ENCODE data around the gene BAG2. TPM values are rescaled to one million over a fixed set of nuclear protein-coding genes. Genes with fewer than 3 reads are reported as not detected.

BAG2 gene
- 10 to 100 TPM in 1 of 2 experiments, 1 to 10 TPM in 1; 9.6 to 10.3 TPM for total RNA-seq

DNA sequence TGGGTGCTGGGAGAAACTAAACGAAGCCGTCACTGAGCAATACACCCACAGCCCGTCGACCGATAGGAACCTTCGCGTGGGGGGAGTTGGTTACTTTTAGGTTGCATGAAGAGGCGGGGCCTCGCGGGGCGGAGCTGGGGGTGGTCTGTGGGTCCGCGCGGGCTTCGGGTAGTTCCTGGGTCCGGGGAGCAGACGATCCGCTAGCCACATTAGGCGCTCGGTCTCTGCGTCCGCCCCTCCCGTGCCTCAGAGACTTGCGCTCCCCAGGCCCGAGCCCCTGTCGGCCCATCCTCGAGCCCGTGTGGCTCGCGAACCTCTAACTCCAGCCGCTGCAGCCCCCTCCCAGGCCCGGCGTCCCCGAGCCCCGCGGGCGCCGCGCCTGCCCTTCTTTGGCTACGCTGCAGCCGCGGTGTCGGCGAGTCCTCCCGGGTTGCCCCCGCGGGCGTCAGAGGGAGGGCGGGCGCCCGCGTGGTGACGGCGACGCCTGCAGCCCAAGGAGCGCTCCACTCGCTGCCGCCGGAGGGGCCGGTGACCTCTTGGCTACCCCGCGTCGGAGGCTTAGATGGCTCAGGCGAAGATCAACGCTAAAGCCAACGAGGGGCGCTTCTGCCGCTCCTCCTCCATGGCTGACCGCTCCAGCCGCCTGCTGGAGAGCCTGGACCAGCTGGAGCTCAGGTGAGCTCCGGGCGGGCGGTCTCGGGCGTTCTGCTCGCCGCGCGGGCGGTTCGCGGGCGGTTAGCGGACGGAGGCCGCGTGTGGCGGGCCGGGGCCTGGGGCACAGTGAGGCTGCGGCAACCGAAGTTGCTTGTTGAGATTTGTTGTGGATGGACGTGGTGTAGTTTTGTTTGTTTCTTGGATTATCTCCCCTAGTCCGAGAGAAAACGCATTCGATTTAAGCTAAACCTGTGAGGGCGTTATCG, at the start of gene BAG2:
TSS of gene BAG2 (plus strand) at position 191 of the 920 bp plus-strand sequence. CDS start at position 563, 372 bp downstream.
- Mint-ChIP-seq H3K27ac (peak within 1 kb of the TSS; percentile 94), H3K4me3 (peak within 1 kb of the TSS; percentile 86), H3K27me3 (no peaks in the 10 kb centered on the region), H3K9me3 (ENCODE audit: low read depth) (no peaks in the 10 kb centered on the region), H3K4me1 (peaks cover 46% of the 10 kb centered on the region), H3K36me3 (peaks cover 20% of the 10 kb centered on the region)
- DNase-seq (peak; percentile 95), ATAC-seq (peak; percentile 90)
- CTCF ChIA-PET: interaction anchor here (0.8 to 3.8 kb wide), 6 partner anchors 10 to 281 kb away, joined by 3 to 10 read pairs (median 3); partner anchors contain the start of gene PRIM2

DNA sequence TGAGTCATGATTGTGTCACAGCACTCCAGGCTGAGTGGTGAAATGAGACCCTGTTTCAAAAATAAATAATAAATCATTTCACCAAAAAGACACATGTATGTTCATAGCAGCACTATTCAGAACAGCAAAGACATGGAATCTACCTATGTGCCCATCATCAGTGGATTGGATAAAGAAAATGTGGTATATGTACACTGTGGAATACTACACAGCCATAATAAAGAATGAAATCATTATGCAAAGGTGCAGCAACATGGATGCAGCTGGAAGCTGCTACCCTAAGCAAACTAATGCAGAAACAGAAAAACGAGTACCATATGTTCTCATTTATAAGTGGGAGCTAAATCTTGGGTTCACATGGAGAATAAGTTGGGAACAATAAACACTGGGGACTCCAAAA, 49.0 kb upstream of the BAG2 start:
- no peak overlapping the region for H3K27ac Mint-ChIP-seq
- peaks cover 47% of the 10 kb centered on the region for H3K36me3 Mint-ChIP-seq
- no peak overlapping the region for H3K4me3 Mint-ChIP-seq
- no peaks in the 10 kb centered on the region for H3K27me3 Mint-ChIP-seq
- no peak for ATAC-seq
- H3K9me3 Mint-ChIP-seq (ENCODE audit: low read depth): peaks cover 3% of the 10 kb centered on the region
- DNase-seq: no peak
- H3K4me1 Mint-ChIP-seq: peaks cover 2% of the 10 kb centered on the region
- CTCF ChIA-PET: no interaction called here

DNA sequence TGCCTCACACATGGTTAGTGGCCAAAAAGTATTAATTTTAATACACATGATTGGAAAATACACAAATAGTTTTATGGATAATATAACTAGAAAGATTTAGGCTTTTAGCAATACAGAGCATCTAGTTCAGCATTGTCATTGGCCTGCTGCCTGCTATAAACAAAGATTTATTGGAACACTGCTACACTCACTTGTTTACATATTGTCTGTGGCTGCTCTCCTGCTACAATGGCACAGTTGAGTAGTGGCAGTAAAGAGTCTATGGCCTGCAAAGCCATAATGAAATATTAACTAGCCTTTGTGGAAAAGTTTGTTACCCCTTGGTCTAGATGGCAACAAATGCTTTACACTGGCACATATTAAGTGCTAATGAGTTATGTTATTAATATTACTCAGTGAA, 44.4 kb upstream of the BAG2 start:
- H3K4me3 Mint-ChIP-seq: no peak overlapping the region
- peaks cover 8% of the 10 kb centered on the region for H3K4me1 Mint-ChIP-seq
- CTCF ChIA-PET: no interaction called here
- no peak for DNase-seq
- H3K27me3 Mint-ChIP-seq: no peaks in the 10 kb centered on the region
- no peak for ATAC-seq
- H3K36me3 Mint-ChIP-seq: peaks cover 16% of the 10 kb centered on the region
- H3K27ac Mint-ChIP-seq: no peak overlapping the region
- no peaks in the 10 kb centered on the region for H3K9me3 Mint-ChIP-seq (ENCODE audit: low read depth)

- no peak overlapping the region for H3K27ac Mint-ChIP-seq
- H3K4me1 Mint-ChIP-seq: peaks cover 8% of the 10 kb centered on the region
- no peaks in the 10 kb centered on the region for H3K9me3 Mint-ChIP-seq (ENCODE audit: low read depth)
- ATAC-seq (no peak), DNase-seq (no peak)
- CTCF ChIA-PET: interaction anchor here (1.0 kb wide), 1 partner anchor 10 kb away, joined by 3 read pairs; no protein-coding TSS in a partner anchor
- H3K27me3 Mint-ChIP-seq: no peaks in the 10 kb centered on the region
- peaks cover 27% of the 10 kb centered on the region for H3K36me3 Mint-ChIP-seq
- H3K4me3 Mint-ChIP-seq: no peak overlapping the region
Observed at GRCh38 chr6:57130661-57131177, 41.4 kb upstream of the BAG2 start.

DNA sequence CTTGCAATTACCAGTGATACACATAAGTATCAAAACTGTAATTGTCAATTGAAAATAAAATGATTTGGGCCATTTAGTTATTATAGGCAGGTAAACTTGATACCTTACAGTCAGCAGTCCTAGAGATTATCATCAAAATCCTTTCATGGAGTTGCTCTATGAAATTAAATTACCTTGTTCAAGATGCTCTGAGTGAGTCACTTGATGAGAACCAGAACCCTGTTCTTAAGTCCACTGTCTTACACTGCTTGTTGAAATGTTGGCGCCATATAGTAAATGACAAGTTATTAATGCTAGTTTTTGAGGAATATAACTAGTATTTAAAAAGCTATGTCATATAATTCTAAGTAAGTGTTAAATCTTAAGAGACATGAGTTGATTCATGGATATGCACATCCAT, 37.2 kb upstream of the BAG2 start:
- DNase-seq (no peak), ATAC-seq (no peak)
- peaks cover 25% of the 10 kb centered on the region for H3K4me1 Mint-ChIP-seq
- no peaks in the 10 kb centered on the region for H3K27me3 Mint-ChIP-seq
- no peaks in the 10 kb centered on the region for H3K9me3 Mint-ChIP-seq (ENCODE audit: low read depth)
- no peak overlapping the region for H3K27ac Mint-ChIP-seq
- no peak overlapping the region for H3K4me3 Mint-ChIP-seq
- H3K36me3 Mint-ChIP-seq: peaks cover 39% of the 10 kb centered on the region
- CTCF ChIA-PET: no interaction called here

DNA sequence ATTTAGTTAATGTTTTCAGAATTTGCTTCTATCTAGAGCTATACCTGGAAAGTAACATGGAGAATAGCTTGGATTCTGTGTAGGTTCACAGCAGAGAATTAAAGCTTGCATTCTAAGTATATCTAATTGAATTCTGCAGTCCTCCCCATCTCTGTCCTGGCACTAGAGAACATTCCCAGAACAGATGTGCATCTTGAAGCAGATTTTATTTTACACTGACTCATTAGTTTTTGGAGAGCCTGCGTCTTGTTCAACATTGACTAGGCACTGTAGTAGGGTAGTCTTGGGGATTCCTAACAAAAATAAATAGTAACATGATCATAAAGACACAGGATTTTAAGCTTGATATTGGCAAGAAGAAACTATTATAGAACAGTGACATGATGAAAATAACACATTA, 36.2 kb upstream of the BAG2 start:
- no peak overlapping the region for H3K27ac Mint-ChIP-seq
- CTCF ChIA-PET: no interaction called here

DNA sequence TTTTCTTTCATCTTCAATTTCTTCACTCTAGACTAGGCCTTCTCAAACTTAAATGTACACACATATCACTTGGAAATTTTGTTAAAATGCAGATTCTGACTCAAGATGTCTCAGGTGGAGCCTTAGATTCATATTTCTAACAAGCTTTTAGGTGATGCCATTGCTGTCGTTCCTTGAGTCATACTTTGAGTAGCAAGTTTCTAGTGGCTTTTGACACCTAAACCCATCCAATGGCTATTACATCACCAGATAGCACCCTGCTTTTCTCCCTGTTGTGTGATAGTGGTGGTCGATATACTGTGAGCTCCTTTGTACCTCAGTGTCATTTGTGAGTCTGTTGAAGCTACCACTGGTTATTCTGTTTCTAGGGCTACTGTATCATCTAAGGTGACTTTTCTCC, 34.8 kb upstream of the BAG2 start:
- Mint-ChIP-seq H3K36me3 (peaks cover 47% of the 10 kb centered on the region), H3K4me3 (no peak overlapping the region), H3K9me3 (ENCODE audit: low read depth) (no peaks in the 10 kb centered on the region), H3K27ac (peak overlapping the region; percentile 58), H3K27me3 (no peaks in the 10 kb centered on the region), H3K4me1 (peaks cover 19% of the 10 kb centered on the region)
- ATAC-seq (peak; percentile 77), DNase-seq (no peak)
- CTCF ChIA-PET: no interaction called here

More for the DNA sequence above, 36.2 kb upstream of the BAG2 start:
- Mint-ChIP-seq H3K4me3 (no peak overlapping the region), H3K9me3 (ENCODE audit: low read depth) (no peaks in the 10 kb centered on the region), H3K36me3 (peaks cover 41% of the 10 kb centered on the region), H3K4me1 (peaks cover 19% of the 10 kb centered on the region), H3K27me3 (no peaks in the 10 kb centered on the region)
- no peak for DNase-seq
- no peak for ATAC-seq

- H3K36me3 Mint-ChIP-seq: peaks cover 50% of the 10 kb centered on the region
- DNase-seq (no peak), ATAC-seq (no peak)
- H3K4me1 Mint-ChIP-seq: peaks cover 19% of the 10 kb centered on the region
- no peaks in the 10 kb centered on the region for H3K27me3 Mint-ChIP-seq
- no peak overlapping the region for H3K4me3 Mint-ChIP-seq
- CTCF ChIA-PET: no interaction called here
- no peak overlapping the region for H3K27ac Mint-ChIP-seq
- H3K9me3 Mint-ChIP-seq (ENCODE audit: low read depth): no peaks in the 10 kb centered on the region
Observed at GRCh38 chr6:57138026-57138425, 34.1 kb upstream of the BAG2 start.

GRCh38 chr6:57141451-57142177, 30.5 kb upstream of the BAG2 start:
- ATAC-seq (no peak), DNase-seq (no peak)
- Mint-ChIP-seq H3K4me3 (no peak overlapping the region), H3K4me1 (peaks cover 15% of the 10 kb centered on the region), H3K36me3 (peaks cover 53% of the 10 kb centered on the region), H3K27me3 (no peaks in the 10 kb centered on the region), H3K27ac (no peak overlapping the region), H3K9me3 (ENCODE audit: low read depth) (no peaks in the 10 kb centered on the region)
- CTCF ChIA-PET: no interaction called here

DNA sequence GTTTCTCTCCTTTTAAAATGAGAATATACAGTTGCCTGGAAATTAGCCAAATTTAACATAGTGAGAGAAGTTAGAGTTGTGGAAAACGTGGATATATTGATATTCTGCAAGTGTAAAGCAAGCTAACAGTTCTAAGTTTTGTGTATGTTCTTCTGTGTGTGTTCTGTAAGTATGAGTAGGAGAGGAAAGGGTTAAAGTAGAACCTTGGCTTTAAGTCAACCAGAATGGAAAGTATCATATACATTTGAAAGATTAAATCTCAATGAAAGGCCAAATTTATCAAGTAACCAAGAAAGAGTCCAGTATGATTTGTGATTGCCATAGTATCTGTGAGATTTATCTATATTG, 30.0 kb upstream of the BAG2 start:
- no peak for ATAC-seq
- CTCF ChIA-PET: no interaction called here
- no peaks in the 10 kb centered on the region for H3K27me3 Mint-ChIP-seq
- peaks cover 49% of the 10 kb centered on the region for H3K36me3 Mint-ChIP-seq
- H3K27ac Mint-ChIP-seq: no peak overlapping the region
- H3K9me3 Mint-ChIP-seq (ENCODE audit: low read depth): no peaks in the 10 kb centered on the region
- H3K4me3 Mint-ChIP-seq: no peak overlapping the region
- no peak for DNase-seq
- H3K4me1 Mint-ChIP-seq: peaks cover 12% of the 10 kb centered on the region

GRCh38 chr6:57143690-57144089, 28.4 kb upstream of the BAG2 start:
- Mint-ChIP-seq H3K9me3 (ENCODE audit: low read depth) (no peaks in the 10 kb centered on the region), H3K36me3 (peaks cover 55% of the 10 kb centered on the region), H3K27me3 (no peaks in the 10 kb centered on the region), H3K27ac (no peak overlapping the region), H3K4me1 (peaks cover 18% of the 10 kb centered on the region), H3K4me3 (no peak overlapping the region)
- ATAC-seq (no peak), DNase-seq (no peak)
- CTCF ChIA-PET: no interaction called here

- peak overlapping the region; percentile 39 for H3K4me3 Mint-ChIP-seq
- H3K9me3 Mint-ChIP-seq (ENCODE audit: low read depth): no peaks in the 10 kb centered on the region
- ATAC-seq (no peak), DNase-seq (no peak)
- H3K27ac Mint-ChIP-seq: peak overlapping the region; percentile 20
- peaks cover 68% of the 10 kb centered on the region for H3K36me3 Mint-ChIP-seq
- H3K27me3 Mint-ChIP-seq: no peaks in the 10 kb centered on the region
- CTCF ChIA-PET: no interaction called here
- H3K4me1 Mint-ChIP-seq: peaks cover 22% of the 10 kb centered on the region
Observed at GRCh38 chr6:57147401-57147800, 24.7 kb upstream of the BAG2 start.

DNA sequence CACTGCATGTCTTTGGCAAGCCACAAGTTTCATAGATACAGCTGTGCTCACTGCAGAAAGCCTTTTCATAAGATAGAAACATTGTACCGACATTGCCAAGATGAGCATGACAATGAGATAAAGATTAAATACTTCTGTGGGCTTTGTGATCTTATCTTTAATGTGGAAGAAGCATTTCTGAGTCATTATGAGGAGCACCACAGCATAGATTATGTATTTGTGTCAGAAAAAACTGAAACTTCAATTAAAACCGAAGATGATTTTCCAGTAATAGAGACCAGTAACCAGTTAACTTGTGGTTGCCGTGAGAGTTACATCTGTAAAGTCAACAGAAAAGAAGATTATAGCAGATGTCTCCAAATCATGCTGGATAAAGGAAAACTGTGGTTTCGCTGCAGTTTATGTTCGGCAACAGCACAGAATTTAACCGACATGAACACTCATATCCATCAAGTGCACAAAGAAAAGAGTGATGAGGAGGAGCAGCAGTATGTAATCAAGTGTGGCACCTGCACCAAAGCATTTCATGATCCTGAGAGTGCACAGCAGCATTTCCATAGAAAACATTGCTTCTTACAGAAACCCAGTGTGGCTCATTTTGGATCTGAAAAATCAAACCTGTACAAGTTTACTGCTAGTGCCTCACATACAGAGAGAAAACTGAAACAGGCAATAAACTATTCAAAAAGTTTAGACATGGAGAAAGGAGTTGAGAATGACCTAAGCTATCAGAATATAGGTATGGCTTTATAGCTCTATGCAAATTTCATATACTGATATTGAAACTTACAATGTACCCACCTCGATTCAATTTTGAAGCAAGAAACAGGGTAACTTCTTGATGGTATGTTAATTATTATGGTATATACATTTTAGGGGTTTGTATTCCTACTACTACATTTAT, 23.9 kb upstream of the BAG2 start:
- peak; percentile 82 for ATAC-seq
- Mint-ChIP-seq H3K36me3 (peaks cover 66% of the 10 kb centered on the region), H3K4me3 (peak overlapping the region; percentile 39), H3K27ac (peak overlapping the region; percentile 74), H3K9me3 (ENCODE audit: low read depth) (no peaks in the 10 kb centered on the region), H3K27me3 (no peaks in the 10 kb centered on the region), H3K4me1 (peaks cover 22% of the 10 kb centered on the region)
- CTCF ChIA-PET: no interaction called here
- peak; percentile 42 for DNase-seq
